GM12891 (cell line): ENCODE results near the gene UBE2R2.

Experiments
- POLR2A ChIP-seq: IDR thresholded peaks from 2 replicates; pipeline ENCODE4 v1.6.1; 2011; ENCODE audit warnings: low read depth, low read length, control low read depth
- POLR2AphosphoS5 ChIP-seq: IDR thresholded peaks from 2 replicates; pipeline ENCODE4 v1.6.1; 2011; ENCODE audit warnings: low read depth, low read length, control low read depth
- SPI1 ChIP-seq: IDR thresholded peaks from 2 replicates; pipeline ENCODE4 v1.6.1; 2011; ENCODE audit warnings: low read depth, low read length, control low read depth
- TAF1 ChIP-seq: IDR thresholded peaks from 2 replicates; pipeline ENCODE4 v1.6.1; 2011; ENCODE audit warnings: low read depth, low read length, control low read depth

GRCh38 chr9:33884856-33885701, 68.1 kb downstream of the UBE2R2 start:
- TF ChIP-seq TAF1 (no peak), SPI1 (no peak), POLR2A (no peak), POLR2AphosphoS5 (no peak)
